GM13977 (cell line): ENCODE measurements around the gene C2orf80.

ENCODE experiments used
- DNase-seq: peaks from one replicate; pipeline ENCODE4 v3.0.0; 2012; ENCODE audit warnings: low spot score
- in situ Hi-C: fragments of 300-500 bp; cut with MboI; formaldehyde crosslinking; loops from one replicate; pipeline ENCODE4 v1.12.0; 2022; ENCODE audit warnings: low sequenced_read_pairs, low pct_unique_long_range_greater_than_20kb, mixed read lengths, inconsistent platforms; ENCODE audit not compliant: unreplicated experiment
- TF ChIP-seq, protein P1 (sequence below): IDR thresholded peaks from 2 replicates; pipeline ENCODE4 v1.5.1; 2012; ENCODE audit warnings: mild to moderate bottlenecking, control low read depth; ENCODE audit not compliant: insufficient read depth; ENCODE audit errors: extremely low read depth, missing control alignments

The C2orf80 gene

DNA sequence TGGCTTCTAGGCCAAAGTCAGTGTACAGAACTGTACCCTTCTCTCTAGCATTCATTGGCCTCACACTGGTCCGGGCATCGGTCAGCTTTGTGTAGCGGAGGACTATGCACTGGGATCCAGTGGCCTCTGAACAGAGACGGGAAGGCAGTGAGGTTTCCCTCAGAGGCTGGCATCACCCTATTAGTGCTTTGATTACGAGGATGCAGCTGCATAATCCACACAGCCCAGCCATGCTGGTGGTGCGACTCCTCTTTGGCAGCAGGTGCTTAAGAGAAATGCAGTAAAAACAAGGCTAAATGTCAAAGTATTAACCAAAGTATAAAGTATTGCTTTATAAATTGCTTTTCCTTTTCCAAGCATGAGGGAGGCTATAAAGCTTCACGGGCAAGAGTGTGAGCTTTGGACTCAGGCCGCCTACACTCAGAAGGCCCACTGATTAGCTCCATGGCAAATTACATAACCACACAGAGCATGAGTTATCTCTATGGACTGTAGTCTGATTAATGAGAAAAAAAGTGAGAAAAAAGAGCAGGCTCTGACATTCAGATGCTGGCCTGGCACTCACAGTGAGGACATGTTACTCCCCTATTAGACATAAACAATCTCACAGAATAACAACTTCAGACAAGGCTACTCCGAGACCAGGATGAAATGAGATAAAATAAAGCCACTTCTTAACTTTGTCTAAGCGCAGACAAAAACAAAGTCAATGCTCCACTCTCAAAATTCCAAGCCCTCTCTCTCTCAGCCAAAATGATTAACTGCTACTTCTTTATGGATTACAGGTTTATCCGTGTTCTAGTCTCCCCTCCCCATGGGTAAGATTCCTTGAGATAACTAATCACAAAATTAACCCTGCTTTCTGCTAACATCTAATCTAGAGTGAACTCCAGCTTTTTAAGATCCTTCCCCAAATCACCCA, 53.8 kb downstream of the C2orf80 start:
- TF ChIP-seq, protein P1, sequence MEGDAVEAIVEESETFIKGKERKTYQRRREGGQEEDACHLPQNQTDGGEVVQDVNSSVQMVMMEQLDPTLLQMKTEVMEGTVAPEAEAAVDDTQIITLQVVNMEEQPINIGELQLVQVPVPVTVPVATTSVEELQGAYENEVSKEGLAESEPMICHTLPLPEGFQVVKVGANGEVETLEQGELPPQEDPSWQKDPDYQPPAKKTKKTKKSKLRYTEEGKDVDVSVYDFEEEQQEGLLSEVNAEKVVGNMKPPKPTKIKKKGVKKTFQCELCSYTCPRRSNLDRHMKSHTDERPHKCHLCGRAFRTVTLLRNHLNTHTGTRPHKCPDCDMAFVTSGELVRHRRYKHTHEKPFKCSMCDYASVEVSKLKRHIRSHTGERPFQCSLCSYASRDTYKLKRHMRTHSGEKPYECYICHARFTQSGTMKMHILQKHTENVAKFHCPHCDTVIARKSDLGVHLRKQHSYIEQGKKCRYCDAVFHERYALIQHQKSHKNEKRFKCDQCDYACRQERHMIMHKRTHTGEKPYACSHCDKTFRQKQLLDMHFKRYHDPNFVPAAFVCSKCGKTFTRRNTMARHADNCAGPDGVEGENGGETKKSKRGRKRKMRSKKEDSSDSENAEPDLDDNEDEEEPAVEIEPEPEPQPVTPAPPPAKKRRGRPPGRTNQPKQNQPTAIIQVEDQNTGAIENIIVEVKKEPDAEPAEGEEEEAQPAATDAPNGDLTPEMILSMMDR, result no peak
- DNase-seq, result no peak
- in situ Hi-C loops, result no loop called here

DNA sequence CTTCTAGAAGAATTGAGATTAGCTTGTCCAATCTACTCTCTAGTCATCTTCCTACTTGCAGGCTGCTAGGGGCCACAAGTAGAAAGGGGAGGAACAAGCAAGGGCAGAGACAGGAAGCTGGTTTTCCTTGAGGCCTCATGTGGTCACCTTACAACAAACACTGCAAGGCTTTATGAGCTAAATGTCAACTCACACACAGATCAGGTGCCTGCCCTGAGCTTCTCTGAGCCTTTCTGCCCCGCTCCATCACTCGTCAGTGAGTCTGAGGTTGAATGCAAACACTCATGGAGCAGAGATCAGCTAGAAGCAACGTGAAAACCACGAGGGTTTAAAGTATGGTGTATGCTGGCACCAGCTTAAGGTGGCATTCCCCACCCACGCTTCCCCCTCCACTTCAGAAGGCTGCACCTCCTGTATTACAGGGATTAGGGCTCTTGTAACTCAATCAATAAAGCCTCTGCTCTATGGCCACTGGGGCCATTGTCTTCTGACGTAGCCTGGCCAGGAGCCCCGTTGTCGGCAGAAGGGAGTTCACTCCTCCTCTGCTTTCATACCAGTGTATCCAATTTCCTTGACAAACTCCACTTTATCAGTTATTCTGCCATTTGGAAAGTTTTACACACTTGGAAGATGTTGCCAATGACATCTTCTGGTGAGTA, 54.8 kb downstream of the C2orf80 start:
- TF ChIP-seq, protein P1, result no peak
- DNase-seq, result no peak
- in situ Hi-C loops, result no loop called here

DNA sequence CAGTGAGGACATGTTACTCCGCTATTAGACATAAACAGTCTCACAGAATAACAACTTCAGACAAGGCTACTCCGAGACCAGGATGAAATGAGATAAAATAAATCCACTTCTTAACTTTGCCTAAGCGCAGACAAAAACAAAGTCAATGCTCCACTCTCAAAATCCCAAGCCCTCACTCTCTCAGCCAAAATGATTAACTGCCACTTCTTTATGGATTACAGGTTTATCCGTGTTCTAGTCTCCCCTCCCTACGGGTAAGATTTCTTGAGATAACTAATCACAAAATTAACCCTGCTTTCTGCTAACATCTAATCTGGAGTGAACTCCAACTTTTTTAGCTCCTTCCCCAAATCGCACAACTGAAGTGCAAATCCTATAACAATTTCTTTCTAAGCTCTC, 59.1 kb downstream of the C2orf80 start:
- DNase-seq, result no peak
- in situ Hi-C loops, result no loop called here
- TF ChIP-seq, protein P1, result no peak

DNA sequence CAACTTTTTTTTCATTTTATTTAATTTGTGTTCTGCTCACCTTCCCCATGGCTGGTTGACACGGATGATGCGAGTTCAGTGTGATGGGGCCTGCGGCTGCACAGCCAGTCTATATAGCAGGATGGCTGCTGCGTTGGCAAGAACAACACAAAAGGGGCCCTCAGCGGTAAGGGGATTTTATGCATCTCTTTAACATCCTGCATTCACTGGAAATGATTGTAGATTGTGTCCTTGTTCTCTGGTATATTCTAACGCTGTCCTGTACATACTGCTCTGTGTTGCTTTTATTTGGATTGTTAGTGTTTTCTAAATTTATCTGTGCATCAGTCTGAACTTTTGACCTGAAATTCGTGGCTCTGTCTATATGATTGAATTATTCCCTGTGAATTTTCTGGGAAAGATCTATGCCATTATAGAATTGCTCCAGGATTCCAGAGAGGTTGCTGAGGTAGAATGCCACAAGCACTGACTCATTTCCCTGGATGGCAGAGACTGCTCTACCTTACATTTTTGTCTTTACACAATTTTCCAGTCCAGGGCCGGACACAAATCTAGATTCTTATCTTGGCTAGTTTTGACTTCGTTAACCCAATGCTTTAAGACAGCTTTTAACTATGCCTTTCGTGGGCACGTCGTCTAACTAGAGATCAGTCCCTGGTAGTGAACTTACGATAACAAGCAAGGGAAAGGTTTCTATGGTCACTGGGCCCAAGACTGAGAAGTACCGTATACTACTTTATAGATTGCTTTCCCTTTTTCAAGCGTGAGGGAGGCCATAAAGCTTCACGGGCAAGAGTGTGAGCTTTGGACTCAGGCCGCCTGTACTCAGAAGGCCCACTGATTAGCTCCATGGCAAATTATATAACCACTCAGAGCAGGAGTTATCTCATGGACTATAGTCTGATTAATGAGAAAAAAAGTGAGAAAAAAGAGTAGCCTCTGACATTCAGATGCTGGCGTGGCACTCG, 59.8 kb downstream of the C2orf80 start, which contains the start of gene CRYGC:
Gene CRYGC, minus strand, starts transcription at position 85 of the 968 bp plus-strand sequence. Its CDS starts 36 bp downstream, at position 49.
- DNase-seq, result no peak
- in situ Hi-C loops, result no loop called here
- TF ChIP-seq, protein P1, result no peak

DNA sequence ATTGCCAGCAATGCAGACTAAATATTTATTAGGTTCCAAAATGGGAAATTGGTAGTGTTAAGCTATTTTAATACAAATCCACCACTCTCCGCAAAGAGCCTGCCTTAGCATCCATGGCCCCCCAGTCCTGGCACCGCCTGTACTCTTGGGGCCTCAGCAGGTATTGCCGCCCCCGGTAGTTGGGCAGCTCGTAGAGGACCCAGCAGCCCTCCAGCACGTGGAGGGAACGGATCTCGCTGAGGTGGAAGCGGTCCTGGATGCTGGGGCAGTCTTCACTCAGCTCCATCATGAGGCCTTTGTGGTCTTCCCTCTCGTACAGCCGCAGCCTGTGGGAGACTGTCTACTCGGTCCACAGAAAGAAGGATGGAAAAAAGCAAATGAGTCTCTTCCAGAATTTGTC, 61.7 kb downstream of the C2orf80 start:
- TF ChIP-seq, protein P1, result no peak
- in situ Hi-C loops, result no loop called here

DNA sequence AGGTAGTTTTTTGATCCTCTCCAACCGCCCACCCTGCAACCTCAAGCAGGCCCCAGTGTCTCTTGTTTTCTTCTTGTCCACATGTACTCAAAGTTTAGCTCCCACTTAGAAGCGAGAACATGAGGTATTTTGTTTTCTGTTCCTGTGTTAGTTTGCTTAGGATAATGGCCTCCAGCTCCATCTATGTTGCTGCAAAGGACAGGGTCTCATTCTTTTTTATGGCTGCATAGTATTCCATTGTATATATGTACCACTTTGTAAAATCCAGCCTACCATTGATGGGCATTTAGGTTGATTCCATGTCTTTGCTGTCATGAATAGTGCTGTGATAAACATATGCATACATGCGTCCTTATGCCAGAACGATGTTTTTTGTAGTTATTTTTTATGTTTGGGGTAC, 62.7 kb downstream of the C2orf80 start:
- TF ChIP-seq, protein P1, result no peak
- no peak for DNase-seq
- in situ Hi-C loops, result no loop called here

More for the DNA sequence above, 61.7 kb downstream of the C2orf80 start:
- DNase-seq, result no peak
